HG03045 (cell line): Measurements from ENCODE around the gene ULBP1.
A peak's percentile ranks its signal among the peaks of the same experiment; 100 is the strongest.
"Not testable (repeated sequence)": the region's sequence is repeated elsewhere in the genome, so short reads cannot be mapped to it uniquely, and the experiment has no call there.

Experiments
- ATAC-seq: cut with Tn5 transposase; IDR thresholded peaks from one replicate; pipeline ENCODE4 v1.9.1; 2021; ENCODE audit warnings: mild to moderate bottlenecking, moderate library complexity; ENCODE audit not compliant: unreplicated experiment

ULBP1 gene

DNA sequence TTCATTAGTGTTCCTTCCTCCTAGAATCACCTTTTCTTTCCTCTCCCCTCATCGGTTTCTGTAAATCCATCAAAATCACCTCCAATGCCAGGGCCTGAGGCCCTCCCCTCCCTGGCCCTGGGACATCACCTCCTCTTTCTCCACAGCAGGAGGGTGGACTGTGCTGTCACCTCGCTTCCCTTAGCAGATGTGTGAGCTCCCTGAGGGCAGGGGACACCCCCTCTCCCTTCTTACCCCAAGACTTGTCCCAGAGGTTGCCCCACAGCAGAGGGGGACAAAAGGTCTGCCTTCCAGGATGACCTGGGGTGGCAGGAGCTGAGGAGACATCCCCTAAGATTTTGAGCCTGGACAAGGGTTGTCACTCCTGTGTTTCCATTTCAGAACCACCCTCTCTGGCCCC, 5.9 kb downstream of the ULBP1 start:
- ATAC-seq: no peak

DNA sequence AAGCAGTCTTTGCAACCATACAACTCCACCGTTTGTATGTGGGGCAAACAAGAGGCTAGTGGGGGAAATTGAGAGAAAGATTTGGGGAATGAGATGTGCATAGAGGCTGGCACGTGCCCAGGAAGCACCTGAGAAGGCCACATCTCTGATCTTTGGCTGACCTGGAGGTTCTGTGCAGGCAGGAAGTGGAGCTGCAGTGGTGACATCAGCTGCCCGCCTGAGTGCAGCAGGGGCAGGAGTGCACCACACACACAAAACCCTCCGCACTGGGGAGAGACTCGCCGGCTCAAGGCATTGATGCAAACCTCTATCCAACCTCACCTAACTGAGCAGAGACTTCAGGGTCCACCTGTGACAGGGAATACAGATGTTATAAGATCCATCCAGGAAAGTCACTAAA, 10.7 kb downstream of the ULBP1 start:
- ATAC-seq: not testable (repeated sequence)

GRCh38 chr6:149974825-149975224, 11.1 kb downstream of the ULBP1 start:
- ATAC-seq: no peak

DNA sequence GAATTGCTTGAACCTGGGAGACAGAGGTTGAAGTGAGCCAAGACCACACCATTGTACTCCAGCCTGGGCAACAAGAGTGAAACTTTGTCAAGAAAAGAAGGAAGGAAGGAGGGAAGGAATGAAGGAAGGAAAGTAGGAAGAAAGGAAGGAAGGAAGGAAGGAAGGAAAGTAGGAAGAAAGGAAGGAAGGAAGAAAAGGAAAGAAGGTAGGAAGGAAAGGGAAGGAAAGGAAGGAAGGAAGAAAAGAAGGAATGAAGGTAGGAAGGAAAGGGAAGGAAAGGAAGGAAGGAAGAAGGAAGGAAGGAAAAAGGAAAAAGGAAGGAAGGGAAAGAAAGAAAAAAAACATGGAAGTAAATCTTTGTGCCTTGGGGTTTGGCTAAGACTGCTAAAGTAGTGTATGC, 11.7 kb downstream of the ULBP1 start:
- ATAC-seq: no peak

GRCh38 chr6:149977221-149977620, 13.5 kb downstream of the ULBP1 start:
- no peak for ATAC-seq

- no peak for ATAC-seq
Measured at GRCh38 chr6:149978610-149979009, 14.9 kb downstream of the ULBP1 start.

DNA sequence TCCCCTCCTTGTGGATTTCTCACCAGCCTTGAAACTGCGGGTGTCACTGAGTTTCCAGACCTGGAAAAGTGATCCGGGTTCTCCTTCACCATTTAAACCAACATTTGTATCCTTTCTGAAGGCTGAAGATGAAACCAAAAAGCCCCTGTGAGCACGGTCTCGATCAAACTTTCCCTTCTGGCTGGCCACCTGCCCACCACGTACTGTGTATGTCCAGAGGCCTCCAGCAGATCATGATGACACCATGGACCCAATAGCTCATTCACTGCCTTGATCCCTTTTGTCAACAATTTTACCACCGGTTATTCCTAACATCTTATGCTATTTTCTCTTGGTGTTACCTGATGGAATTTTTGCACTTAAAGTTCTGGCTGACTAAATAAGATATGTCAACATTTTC, 15.6 kb downstream of the ULBP1 start:
- no peak for ATAC-seq

DNA sequence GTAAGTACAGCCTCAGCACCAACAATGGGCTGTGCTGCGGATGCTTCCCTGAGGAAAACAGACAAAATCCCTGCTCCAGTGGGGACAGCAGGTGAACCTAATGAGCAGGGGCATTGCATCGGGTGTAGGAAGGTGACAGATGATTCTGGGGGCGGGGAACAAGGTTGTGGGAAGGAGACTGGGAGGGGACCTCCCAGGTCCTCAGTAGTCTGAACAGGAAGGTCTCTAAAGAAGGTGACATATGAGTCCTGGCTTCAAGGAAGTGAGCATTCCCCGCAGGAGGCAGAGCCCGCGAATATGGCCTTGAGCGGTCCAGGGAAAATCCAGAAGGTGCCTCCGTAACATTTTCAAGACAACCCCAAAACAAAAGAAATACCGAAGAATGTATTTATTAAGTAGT, 19.4 kb downstream of the ULBP1 start:
- no peak for ATAC-seq

GRCh38 chr6:149984773-149985172, 21.0 kb downstream of the ULBP1 start:
- no peak for ATAC-seq

GRCh38 chr6:149985481-149985937, 21.8 kb downstream of the ULBP1 start:
- ATAC-seq: no peak

GRCh38 chr6:149987602-149988107, 23.9 kb downstream of the ULBP1 start:
- no peak for ATAC-seq

- ATAC-seq: no peak
Measured at GRCh38 chr6:149988550-149989346, 25.0 kb downstream of the ULBP1 start.

GRCh38 chr6:149990212-149990660, 26.5 kb downstream of the ULBP1 start:
- no peak for ATAC-seq

DNA sequence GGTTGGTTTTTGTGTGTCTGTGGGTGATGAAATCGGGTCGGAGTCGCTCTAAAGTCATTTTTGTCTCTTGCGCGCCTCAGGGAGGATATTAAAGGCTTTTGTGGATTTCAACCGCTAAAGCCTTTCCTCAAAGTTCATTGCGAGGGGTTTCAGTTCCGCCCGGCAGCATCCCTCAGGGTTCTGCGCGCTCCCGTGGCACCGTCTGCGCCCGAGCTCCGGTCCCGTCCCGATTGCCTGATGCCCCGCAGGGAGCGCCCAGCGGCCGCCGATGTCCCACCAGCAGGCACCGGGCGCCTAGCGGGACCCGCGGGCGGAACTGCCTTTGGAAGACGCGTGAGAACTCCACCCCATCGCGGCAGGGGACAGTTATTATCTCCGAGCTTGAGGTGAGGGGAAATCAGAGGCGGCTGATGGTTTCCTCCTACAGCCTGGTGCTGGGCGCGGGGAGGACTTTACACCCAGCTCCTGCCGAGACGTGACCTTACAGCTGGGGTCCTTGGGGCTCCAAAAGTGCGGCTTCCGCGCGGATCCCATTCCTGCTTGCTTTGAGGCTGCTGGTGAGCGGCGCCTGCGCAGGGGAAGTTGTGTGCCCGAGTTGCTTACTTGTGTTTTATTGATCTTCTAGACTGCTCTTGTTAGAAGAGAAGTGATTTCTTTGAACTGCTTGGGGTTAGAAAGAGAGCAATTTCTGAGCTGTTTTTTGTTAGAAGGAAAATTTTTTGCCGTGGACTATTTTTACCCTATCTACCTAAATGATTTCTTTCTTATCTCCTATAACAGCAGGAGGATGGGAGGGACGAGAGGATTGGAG, 27.1 kb downstream of the ULBP1 start:
- no peak for ATAC-seq

GRCh38 chr6:149991472-149991795, 27.7 kb downstream of the ULBP1 start:
- not testable (repeated sequence) for ATAC-seq

GRCh38 chr6:149991838-149992237, 28.1 kb downstream of the ULBP1 start:
- no peak for ATAC-seq

GRCh38 chr6:149995235-149995750, 31.6 kb downstream of the ULBP1 start:
- no peak for ATAC-seq

- no peak for ATAC-seq
Measured at GRCh38 chr6:149995971-149996370, 32.2 kb downstream of the ULBP1 start.

- no peak for ATAC-seq
Measured at GRCh38 chr6:149999636-150000035, 35.9 kb downstream of the ULBP1 start.

DNA sequence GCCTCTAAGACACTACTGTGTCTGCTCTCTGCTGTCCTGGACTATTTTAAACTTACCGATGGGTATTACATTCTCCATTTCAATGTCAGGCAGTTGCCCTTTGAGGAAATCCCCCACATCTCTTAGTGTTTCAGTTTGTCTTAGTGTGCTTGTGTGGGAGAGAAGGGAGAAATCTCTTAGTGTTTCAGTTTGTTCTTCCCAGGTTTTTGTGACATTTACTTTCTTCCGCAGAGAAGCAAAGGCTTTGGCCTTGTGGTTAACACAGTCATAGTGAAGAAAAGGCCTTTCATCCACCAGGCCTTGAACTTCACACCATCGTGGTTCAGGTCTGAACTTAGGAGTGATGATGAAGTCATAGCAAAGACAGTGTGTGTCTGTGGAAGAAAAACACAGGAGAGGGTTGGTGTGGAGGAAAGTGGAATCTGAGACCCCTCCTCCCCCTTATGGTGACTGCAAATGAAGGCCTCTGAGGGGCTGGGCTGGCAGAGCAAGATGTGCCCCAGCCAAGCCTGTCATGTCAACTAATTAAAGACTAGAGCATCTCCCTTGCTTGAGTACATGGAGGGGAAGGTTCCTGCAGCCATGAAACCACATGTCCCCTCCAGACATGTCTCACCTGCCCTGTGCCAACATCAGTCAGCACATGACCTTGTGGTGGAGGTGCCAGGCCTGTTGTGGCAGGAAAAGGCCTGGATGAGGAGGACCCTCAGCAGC, 37.7 kb downstream of the ULBP1 start:
- peak; percentile 48 for ATAC-seq

DNA sequence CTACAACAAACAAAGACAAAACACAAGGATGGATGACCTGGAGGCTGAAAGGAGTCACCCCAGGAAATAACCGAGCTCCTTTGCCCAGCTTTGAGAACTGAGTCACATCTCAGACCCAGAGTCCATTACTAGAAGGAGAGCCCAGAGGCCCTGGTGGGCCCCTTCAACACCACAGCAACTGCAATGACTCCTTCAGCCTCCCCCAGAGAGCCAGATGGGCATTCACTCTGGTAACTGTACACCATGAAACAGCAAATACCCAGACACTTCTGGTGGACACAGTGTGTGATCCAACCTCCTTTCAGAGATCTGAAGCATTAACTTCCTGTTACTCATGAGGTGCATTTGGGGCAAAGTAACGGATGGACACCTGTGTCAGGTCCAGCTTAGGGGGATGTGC, 39.0 kb downstream of the ULBP1 start:
- ATAC-seq: no peak
